Upper lobe of left lung (tissue), 6 donors: ENCODE data around the gene GLT8D2. TPM values are rescaled to one million over a fixed set of nuclear protein-coding genes. Genes with fewer than 3 reads are reported as not detected.
"Not testable (repeated sequence)": the region's sequence is repeated elsewhere in the genome, so short reads cannot be mapped to it uniquely, and the experiment has no call there.

Experiments used
- ATAC-seq, 2 donors: fragments of 200-7000 bp; cut with Tn5 transposase; one replicate each; pipeline ENCODE4 v1.9.1; 2022; ENCODE audit warnings: mild to moderate bottlenecking in 2 of 2, moderate library complexity in 2 of 2; ENCODE audit not compliant: low FRiP score in 2 of 2
- DNase-seq, 2 donors: peaks; one replicate each; pipeline ENCODE4 v3.0.0-alpha.2; 2019 to 2020
- H3K27ac ChIP-seq, 4 donors: fragments of 200-600 bp; sonication (generic); one replicate each; pipeline ENCODE4 v1.5.1; 2016 to 2019
- H3K27me3 ChIP-seq, 4 donors: fragments of 200-600 bp; sonication (generic); one replicate each; pipeline ENCODE4 v1.5.1; 2017 to 2019
- H3K36me3 ChIP-seq, 4 donors: fragments of 200-600 bp; sonication (generic); one replicate each; pipeline ENCODE4 v1.5.1; 2016 to 2019
- H3K4me1 ChIP-seq, 4 donors: fragments of 200-600 bp; sonication (generic); one replicate each; pipeline ENCODE4 v1.5.1; 2018 to 2019
- H3K4me3 ChIP-seq, 4 donors: fragments of 200-600 bp; sonication (generic); one replicate each; pipeline ENCODE4 v1.5.1; 2017 to 2019; ENCODE audit warnings: mild to moderate bottlenecking in 2 of 4, moderate library complexity in 1 of 4
- H3K9me3 ChIP-seq, 4 donors: fragments of 200-600 bp; sonication (generic); one replicate each; pipeline ENCODE4 v1.5.1; 2018 to 2019
- CTCF ChIP-seq, 6 experiments: fragments of 450-650 bp in 4 of 6; fragments of 200-600 bp in 2 of 6; sonication (generic) in 2 of 6; IDR thresholded peaks; one replicate each; pipeline ENCODE4 v1.5.1; 2016 to 2019; ENCODE audit warnings: antibody characterized with exemption in 6 of 6
- EP300 ChIP-seq, 4 donors: sonication (generic); formaldehyde crosslinking; IDR thresholded peaks; one replicate each; pipeline ENCODE4 v1.5.1; 2017; ENCODE audit warnings: antibody characterized with exemption in 4 of 4, control low read depth in 2 of 4
- POLR2A ChIP-seq, 4 donors: fragments of 450-650 bp; IDR thresholded peaks; one replicate each; pipeline ENCODE4 v1.5.1; 2016 to 2017; ENCODE audit warnings: antibody characterized with exemption in 4 of 4, mild to moderate bottlenecking in 2 of 4
- POLR2AphosphoS5 ChIP-seq, 2 donors: sonication (generic); formaldehyde crosslinking; IDR thresholded peaks; one replicate each; pipeline ENCODE4 v1.5.1; 2017; ENCODE audit warnings: antibody characterized with exemption in 2 of 2
- WGBS, 2 donors: methylation state at CpG; one replicate each; pipeline ENCODE4 v1.1.5; 2017 to 2018; 5-methylcytosine and 5-hydroxymethylcytosine counted together
- total RNA-seq, 6 donors: library from RNA; depleted of rRNA in 4 of 6; stranded (reverse); fragments of >200 nt in 4 of 6; gene quantifications; one replicate each; pipeline versions ENCODE4 v1.1.0 to v1.2.1, GENCODE V29; 2016 to 2021
- donor health status: DM: no; HTN: no; CAD: no; lungs with moderate emphysema.
- donor health status: DM: no; HTN: yes; CAD: no; lungs with severe emphysema.

GLT8D2 gene
- total RNA-seq, 6 donors from 2014 or later, result 2.4 to 9.5 (median 5.3) TPM; not detected in 1

- Histone ChIP-seq H3K9me3 (no peaks in the 10 kb centered on the region), H3K27me3 (no peaks in the 10 kb centered on the region), H3K36me3 (no peaks in the 10 kb centered on the region), H3K4me1 (peaks cover 0 to 3% (median 0%) of the 10 kb centered on the region in 4 donors), H3K4me3 (no peak overlapping the region), H3K27ac (no peak overlapping the region)
- no peak for ATAC-seq
- no peak for DNase-seq
- WGBS, 2 donors, result 83 to 85% methylated on average over 1 of the region's 1 CpG
- no peak for TF ChIP-seq POLR2AphosphoS5 (IDR thresholded peaks at IDR 0.05)
- TF ChIP-seq POLR2A (IDR thresholded peaks at IDR 0.05), result no peak
- no peak for TF ChIP-seq EP300 (IDR thresholded peaks at IDR 0.05)
- TF ChIP-seq CTCF (IDR thresholded peaks at IDR 0.05), result no peak
Measured at GRCh38 chr12:104042580-104042979, 7.4 kb downstream of the GLT8D2 start.

DNA sequence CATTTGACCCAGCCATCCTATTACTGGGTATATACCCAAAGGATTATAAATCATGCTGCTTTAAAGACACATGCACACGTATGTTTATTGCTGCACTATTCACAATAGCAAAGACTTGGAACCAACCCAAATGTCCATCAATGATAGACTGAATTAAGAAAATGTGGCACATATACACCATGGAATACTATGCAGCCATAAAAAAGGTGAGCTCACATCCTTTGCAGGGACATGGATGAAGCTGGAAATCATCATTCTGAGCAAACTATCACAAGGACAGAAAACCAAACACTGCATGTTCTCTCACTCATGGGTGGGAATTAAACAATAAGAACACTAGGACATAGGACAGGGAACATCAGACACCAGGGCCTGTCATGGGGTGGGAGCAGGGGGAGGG is 10.2 kb downstream of the GLT8D2 start:
- not testable (repeated sequence) for ATAC-seq, H3K27me3 ChIP-seq, H3K4me1 ChIP-seq, H3K36me3 ChIP-seq, H3K4me3 ChIP-seq, DNase-seq, H3K9me3 ChIP-seq, H3K27ac ChIP-seq
- WGBS, 2 donors, result 67 to 86% methylated on average over 1 of the region's 1 CpG

- not testable (repeated sequence) for H3K4me1 ChIP-seq, H3K27ac ChIP-seq, H3K9me3 ChIP-seq, H3K36me3 ChIP-seq, H3K4me3 ChIP-seq, H3K27me3 ChIP-seq, ATAC-seq, DNase-seq
- WGBS, 2 donors, result 92 to 97% methylated on average over 2 of the region's 2 CpGs
Measured at GRCh38 chr12:104036143-104036542, 13.8 kb downstream of the GLT8D2 start.

- H3K27ac ChIP-seq, H3K27me3 ChIP-seq, H3K4me3 ChIP-seq, H3K4me1 ChIP-seq, H3K9me3 ChIP-seq, ATAC-seq, DNase-seq, H3K36me3 ChIP-seq: not testable (repeated sequence)
- WGBS, 2 donors, result 88 to 95% methylated on average over 11 to 19 of the region's 27 CpGs
Measured at GRCh38 chr12:104030596-104030995, 19.4 kb downstream of the GLT8D2 start.

DNA sequence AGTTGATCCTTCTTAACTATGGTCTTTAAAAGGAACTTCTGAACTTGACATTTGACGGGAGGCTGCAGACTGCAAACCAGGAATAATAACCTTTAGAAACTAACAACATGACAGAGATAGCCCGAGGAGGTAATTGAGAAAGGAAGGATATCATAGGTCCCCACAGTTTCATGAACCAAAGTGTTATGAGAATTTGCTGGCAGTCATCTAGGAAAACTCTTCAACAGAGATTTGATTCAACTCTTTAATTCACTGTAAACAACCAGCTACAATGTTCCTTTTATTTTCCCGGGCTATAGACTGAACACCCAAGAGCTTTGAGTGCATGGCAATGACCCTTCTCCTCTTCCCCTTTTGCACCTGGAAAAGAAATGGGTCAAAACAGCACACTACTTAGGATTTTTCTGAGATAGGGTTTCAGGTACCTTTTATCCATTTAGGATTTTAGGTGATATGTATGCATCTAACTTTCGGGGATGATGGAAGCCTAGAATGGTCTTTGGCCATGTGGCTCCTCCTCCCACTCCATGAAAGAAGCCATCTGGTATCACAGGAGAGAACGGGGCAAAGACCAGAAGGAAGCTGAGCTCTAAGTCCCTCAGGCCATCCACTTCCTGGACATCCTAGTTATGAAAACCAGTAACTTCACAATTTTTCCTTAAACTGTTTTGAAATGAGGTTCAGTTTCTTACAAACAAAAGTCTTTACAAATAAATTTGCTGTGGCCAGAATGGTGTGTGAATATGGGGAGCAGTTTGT is 23.0 kb downstream of the GLT8D2 start:
- no peak for DNase-seq
- no peak for ATAC-seq
- Histone ChIP-seq H3K27ac (no peak overlapping the region), H3K4me3 (no peak overlapping the region), H3K9me3 (no peaks in the 10 kb centered on the region), H3K36me3 (no peaks in the 10 kb centered on the region), H3K27me3 (no peaks in the 10 kb centered on the region), H3K4me1 (no peaks in the 10 kb centered on the region)
- WGBS, 2 donors, result 47 to 58% methylated on average over 5 of the region's 5 CpGs
- TF ChIP-seq EP300 (IDR thresholded peaks at IDR 0.05) (no peak), POLR2A (IDR thresholded peaks at IDR 0.05) (no peak), CTCF (IDR thresholded peaks at IDR 0.05) (no peak), POLR2AphosphoS5 (IDR thresholded peaks at IDR 0.05) (no peak)

- no peaks in the 10 kb centered on the region for H3K27me3 ChIP-seq
- no peaks in the 10 kb centered on the region for H3K9me3 ChIP-seq
- ATAC-seq, result no peak
- DNase-seq, result no peak
- no peak for TF ChIP-seq POLR2AphosphoS5 (IDR thresholded peaks at IDR 0.05)
- no peak for TF ChIP-seq POLR2A (IDR thresholded peaks at IDR 0.05)
- TF ChIP-seq EP300 (IDR thresholded peaks at IDR 0.05), result no peak
- no peak for TF ChIP-seq CTCF (IDR thresholded peaks at IDR 0.05)
- 89 to 90% methylated on average over 2 of the region's 2 CpGs for WGBS, 2 donors
- H3K36me3 ChIP-seq, result no peaks in the 10 kb centered on the region
- H3K4me1 ChIP-seq, result no peaks in the 10 kb centered on the region
- no peak overlapping the region for H3K4me3 ChIP-seq
- H3K27ac ChIP-seq, result no peak overlapping the region
Measured at GRCh38 chr12:104025771-104026170, 24.2 kb downstream of the GLT8D2 start.
